HTERT RPE-1 (cell line): Measurements from ENCODE around the gene TRIP10.
"Not testable (repeated sequence)": the region's sequence is repeated elsewhere in the genome, so short reads cannot be mapped to it uniquely, and the experiment has no call there.

Experiments
- in situ Hi-C: fragments of 300-500 bp; cut with MboI; formaldehyde crosslinking; loops from 4 replicates; pipeline ENCODE4 v1.14.3; 2020; ENCODE audit warnings: low sequenced_read_pairs

The TRIP10 gene

GRCh38 chr19:6790194-6791128 is 51.0 kb downstream of the TRIP10 start:
- in situ Hi-C loops = no loop called here

DNA sequence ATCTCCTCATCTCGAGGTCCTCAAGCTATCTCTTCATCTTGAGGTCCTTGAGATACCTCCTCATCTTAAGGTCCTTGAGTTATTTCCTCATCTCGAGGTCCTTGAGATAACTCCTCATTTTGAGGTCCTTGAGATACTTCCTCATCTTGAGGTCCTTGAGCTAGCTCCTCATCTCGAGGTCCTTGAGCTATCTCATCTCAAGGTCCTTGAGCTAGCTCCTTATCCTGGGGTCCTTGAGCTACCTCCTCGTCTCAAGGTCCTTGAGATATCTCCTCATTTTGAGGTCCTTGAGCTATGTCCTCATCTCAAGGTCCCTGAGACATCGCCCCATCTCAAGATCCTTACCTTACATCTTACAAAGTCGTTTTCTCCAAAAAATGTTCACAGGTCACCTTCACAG is 51.8 kb downstream of the TRIP10 start:
- in situ Hi-C loops = no loop called here

- in situ Hi-C loops = no loop called here
Measured at GRCh38 chr19:6793411-6793810, 53.9 kb downstream of the TRIP10 start.

- in situ Hi-C loops = no loop called here
Measured at GRCh38 chr19:6793973-6794372, 54.5 kb downstream of the TRIP10 start.

GRCh38 chr19:6794686-6795431 is 55.4 kb downstream of the TRIP10 start:
- in situ Hi-C loops = no loop called here

DNA sequence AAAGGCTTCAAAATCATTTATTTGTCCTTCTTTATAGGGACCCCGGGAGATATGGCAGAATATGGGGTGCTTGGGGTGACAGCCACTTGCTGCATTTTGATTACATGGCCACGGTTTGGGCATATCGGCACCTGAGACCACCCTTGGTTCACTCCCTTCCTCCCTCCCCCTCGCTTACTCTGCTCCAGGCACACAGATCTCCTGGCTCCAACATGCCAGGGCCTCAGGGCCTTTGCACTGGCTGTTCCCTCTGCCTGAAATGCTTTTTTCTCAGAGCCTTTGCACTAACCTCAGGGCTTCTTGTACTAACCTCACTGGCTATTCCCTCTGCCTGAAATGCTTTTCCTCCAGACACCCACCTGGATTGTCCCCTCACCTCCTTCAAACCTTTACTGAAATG is 56.8 kb downstream of the TRIP10 start:
- in situ Hi-C loops = no loop called here

DNA sequence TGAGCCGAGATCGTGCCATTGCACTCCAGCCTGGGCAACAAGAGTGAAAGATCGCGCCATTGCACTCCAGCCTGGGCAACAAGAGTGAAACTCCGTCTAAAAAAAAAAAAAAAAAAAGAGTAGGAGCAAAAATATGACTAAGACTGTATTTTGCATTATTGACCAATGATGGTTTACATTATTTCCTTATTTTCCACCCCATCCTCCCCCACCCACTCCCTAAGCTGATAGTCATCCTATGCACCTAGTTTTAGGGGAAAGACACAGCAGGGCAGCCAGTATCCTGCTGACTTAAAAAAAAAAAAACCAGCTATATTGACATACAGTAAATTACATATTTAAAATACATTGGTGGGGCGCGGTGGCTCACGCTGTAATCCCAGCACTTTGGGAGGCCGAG is 58.2 kb downstream of the TRIP10 start:
- in situ Hi-C loops = no loop called here

DNA sequence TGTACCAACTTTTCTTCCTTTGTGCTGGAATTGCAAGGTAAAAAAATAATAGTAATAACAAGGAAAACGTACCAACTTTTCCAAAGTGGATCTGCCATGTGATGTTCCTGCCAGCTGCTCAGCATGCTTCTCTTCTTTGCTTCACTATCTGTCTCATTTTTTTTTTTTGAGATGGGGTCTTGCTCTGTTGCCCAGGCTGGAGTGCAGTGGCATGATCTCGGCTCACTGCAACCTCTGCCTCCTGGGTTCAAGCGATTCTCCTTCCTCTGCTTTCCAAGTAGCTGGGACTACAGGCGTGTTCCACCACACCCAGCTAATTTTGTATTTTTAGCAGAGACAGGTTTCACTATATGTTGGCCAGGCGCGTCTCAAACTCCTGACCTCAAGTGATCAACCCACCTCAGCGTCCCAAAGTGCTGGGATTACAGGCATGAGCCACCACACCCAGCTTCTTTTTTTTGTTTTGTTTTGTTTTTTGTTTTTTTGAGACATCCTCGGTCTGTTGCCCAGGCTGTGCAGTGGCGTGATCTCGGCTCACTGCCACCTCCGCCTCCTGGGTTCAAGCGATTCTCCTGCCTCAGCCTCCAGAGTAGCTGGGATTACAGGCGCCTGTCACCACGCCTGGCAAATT is 60.8 kb downstream of the TRIP10 start:
- in situ Hi-C loops = not testable (repeated sequence)

DNA sequence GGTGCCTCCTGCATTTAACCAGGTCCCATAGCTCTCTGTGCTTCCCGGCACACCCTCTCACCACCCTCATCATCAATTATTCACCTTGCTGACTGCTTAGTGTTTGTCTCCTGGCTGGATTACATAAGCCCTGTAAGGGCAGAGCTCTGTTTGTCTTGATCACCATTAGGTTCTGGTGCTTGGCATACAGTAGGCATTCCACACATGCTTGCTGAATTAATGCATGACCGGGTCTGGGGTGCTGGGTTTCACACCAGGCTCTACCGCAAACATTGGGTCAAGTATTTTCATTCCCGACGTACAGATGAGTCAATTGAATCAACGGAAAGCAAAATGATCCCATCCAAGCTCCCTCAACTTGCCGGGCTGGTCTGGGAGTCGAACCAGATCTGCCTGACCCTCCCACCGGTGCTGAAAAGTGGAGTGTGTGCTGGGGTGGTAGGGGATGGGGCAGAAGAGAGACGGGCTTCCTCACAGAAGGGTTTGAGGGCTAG is 61.6 kb downstream of the TRIP10 start:
- in situ Hi-C loops = no loop called here
